Measurements from ENCODE around the gene NPL.

Gene NPL

DNA sequence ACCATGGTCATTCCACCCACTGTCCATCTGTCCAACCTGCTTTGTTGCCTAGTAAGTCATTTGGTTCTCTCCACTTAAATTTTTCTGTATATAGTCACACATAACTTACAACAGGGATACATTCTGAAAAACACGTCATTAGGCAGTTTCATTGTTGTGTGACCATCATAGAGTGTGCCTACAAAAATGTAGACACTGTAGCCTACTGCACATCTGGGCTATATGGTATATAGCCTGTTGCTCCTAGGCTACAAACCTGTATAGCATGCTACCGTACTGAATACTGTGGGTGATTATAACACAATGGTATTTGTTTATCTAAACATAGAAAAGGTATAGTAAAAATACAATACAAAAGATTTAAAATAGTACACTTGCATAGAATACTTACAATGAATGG, 10.0 kb upstream of the NPL start:
- no peak for DNase-seq

DNA sequence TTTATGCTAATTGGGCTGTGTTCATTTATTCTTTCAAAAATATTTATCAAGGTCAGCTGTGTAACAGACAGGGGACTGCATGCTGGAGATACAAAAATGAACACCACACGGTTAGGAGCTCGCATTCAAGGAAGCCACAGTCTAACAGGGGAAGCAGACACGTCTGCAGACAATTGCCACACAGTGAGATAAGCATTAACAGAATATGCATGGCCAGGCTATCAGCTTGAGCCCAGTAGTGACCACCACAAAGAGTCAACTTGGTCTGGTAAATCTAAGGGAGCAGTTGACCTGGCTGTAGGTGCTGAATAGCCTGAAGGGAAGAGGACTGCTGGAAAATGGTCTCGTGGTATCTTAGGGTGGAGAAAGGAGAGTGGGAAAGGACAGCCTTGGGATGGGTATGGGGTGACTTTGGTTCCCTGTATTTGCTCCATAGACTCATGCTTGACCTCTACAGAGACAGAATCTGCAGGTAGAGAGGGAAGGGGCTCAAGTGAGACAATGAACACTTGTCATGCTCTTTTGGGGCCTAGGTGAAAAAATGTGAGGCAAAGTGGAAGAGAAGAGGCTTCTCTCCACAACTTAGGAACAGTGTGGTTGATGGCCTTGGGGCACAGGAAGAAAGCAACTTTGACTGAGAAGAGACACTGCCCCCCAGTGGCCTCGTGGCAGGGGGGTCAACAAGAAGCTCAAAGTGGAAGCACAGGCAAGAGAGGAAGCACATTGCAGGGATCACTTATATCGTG, 7.6 kb upstream of the NPL start:
- peak; percentile 79 for DNase-seq

DNA sequence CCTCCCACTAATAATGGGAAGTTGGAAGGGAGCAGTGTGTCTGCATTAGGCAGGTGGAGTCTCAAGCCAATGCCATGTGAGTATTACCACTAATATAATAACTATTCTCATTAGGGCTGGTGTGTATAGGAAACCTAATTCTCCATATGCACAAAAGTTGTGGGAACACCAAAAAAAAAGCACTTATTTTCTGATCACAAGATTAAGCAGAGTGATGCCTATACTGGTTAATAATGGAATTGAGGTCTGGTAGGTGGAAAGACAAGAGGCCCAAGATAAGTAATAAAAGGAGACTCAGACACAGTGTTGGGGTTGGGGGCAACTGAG, 7.0 kb upstream of the NPL start:
- DNase-seq, result no peak

DNA sequence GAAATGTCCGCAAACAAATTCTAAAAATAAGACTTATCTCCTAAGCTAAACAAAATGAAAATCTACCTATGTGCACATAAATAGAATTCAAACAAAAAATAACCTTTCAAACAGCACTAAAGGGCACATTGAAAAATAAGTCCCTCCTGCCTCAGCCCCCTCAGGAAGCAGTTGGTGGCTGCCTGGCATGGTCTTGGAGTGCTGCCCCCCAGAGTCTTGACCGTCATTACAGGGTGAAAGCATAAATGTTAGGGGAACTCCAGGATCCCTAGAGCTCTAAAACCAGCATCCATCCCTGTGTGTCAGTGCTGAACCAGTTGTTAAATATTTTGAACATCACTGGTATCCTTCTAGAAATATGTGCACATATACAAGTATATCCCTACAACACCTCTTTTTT, 6.5 kb upstream of the NPL start:
- no peak for DNase-seq

DNA sequence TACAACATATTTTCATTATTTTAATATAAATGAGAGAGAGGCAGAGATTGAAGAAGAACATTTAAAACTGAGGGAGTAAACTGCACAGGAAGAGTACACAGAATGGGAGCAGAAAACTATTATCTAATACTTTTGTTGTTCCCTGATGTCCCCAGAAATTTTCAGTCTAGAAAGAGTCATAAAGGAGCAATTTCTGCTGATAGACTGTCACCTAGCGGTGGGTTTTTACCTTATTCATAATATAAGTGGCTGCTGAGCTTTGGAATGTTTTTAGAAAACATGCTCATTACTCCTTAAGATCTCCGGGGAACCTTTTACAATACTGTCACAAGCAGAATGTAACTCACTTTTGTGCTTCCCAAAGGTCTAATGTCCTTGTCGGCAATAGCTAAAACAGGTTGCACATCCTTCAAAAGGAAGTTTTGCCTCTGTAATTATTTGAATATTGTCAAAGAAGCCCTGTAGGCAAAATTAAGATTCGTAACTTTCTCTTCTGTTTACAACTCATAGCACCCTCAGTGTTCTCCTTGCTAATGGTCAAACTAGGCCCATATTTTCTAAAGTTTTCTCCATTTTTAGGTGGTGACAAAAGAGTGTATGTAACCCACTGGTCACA, 4.9 kb upstream of the NPL start:
- DNase-seq, result no peak

DNA sequence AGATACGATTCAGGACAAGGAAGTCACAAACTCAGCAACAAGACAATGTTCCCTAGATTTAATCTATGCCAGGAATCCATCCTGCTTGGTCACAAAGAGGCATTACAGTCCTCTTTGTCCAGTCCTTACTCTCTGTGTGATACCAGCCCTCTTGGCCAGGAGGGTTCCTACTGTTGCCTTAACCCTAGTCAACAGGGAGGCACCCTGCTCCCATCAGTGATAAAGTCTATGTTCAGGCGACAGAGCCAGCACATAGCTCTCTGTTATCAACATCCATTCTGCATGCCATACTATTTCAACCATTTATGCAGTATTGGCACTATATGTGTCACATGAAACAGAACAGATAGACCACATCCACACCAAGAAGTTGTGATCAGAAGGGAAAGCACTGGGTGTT, 4.4 kb upstream of the NPL start:
- DNase-seq, result no peak

DNA sequence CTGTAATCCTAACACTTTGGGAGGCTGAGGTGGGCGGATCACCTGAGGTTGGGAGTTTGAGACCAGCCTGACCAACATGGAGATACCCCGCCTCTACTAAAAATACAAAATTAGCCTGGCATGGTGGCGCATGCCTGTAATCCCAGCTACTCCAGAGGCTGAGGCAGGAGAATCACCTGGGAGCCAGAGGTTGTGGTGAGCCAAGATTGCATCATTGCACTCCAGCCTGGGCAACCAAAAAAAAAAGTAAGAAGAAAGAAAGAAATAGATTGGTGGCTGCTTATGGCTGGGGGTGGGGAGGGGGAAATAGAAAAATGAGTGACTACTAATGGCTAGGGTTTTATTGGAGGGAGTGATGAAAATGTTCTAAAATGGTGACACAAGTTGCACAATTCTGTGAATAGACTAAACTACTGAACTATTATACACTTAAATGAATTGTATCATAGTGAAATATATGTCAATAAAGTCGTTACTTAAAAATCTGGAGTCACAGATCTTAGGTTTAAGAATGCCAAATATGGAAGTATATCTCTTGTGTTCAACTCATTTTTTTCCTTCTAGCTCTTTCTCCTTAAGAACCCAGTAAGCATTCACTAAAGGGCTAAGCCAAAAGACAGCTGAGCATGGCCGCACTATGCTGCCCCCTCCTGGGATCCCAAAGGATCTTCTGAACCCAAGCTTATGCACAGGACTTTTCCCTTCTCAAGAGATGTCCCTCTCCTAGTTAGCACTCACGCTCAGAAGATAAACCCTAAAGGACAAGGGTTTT, 3.2 kb upstream of the NPL start:
- peak; percentile 62 for DNase-seq

DNA sequence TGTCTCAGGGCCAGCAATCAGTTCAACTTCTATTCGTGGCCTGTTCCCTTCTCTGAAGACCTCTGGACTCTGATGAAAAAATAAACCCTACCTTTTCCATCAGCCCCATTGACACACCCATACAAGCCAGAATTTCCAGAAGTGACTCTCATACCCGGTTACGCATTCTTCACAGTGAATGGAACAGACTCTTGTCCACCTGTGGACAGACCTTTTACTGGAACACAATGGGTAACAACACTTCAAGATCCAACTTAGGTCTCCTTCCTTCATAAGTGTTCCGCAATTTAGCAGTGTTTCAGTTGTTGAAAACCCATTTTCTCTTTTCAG, 2.6 kb upstream of the NPL start:
- no peak for DNase-seq

DNA sequence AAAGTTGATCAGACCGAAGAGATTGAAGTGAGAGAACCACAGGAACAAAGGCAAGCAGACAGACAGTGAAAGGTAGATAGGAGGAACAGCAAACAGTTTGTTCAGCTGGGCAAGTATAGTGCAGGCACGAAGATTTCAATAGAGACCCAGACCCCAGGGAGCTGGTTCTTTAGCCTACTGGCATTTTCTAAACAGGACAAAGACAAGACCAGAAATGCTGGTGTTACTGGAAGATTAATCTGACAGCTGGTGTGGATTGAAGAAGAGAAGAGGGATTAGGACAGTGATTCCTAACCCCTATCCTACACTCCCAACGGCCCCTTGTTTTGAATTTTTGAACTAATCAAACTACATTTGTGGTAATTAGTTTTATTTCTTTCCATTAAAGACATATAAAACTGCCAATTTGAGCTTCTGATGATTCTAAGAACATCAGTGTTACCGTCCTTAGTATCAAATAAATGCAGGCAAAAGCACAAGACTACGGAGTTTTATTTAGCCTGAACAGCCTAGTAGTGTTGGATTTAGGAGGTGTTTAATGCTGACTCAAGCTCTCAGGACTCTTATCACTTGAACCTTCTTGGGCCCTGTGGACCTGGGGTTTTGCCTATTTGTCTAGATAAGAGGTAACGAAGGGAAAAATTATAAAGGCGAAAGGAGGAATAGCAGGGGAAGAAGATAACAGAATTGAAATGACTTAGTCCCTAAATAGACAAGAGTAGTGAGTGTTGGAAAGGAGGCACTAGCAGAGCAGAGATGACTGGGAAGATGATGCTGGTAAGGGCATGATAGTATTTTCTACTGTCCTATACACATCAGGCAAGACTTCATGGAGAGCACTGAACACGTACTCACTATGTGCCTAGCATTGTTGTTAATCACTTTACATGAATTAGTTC, 2.0 kb downstream of the NPL start:
- DNase-seq, result no peak

DNA sequence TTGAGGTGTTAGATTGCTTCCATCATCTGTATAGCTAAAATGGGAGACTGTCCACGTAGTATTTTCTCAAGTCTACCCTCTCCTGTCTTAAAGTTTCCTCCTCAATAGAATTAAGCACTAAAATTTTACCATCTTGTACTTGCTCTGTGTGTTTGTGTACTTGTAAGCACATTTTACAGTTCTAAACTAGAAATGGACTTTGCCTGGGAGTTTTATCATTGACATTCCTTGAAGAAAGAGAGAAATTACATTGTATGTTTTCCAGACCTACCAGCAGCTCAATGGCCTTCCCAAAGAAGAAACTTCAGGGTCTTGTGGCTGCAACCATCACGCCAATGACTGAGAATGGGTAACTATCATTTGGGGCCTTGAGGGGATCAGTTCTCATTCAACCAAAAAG, 4.5 kb downstream of the NPL start:
- no peak for DNase-seq

DNA sequence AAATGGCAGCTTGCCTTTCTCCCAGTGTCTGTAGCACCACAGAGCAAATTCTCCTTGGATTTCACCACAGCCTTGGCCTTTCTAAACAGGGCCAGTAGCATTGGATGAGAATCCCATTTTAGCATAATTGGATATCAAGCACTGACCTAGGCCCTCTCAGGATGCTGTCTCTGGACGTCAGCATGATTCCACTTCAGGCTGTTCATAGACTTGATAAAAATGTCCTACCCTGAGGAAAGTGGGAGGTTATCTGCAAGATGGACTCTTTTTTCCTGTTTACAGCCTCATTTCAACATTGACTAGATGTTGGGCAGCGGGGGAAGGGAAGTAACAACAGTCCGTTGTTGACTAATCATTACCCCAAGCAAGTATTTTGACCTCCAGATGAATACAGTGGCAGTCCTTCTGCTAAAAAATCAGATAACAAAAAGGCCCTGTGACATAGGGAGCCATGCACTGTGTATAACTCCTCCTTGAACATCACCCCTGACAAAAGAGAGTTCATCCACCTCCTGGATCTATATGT, 5.2 kb downstream of the NPL start:
- DNase-seq, result no peak

DNA sequence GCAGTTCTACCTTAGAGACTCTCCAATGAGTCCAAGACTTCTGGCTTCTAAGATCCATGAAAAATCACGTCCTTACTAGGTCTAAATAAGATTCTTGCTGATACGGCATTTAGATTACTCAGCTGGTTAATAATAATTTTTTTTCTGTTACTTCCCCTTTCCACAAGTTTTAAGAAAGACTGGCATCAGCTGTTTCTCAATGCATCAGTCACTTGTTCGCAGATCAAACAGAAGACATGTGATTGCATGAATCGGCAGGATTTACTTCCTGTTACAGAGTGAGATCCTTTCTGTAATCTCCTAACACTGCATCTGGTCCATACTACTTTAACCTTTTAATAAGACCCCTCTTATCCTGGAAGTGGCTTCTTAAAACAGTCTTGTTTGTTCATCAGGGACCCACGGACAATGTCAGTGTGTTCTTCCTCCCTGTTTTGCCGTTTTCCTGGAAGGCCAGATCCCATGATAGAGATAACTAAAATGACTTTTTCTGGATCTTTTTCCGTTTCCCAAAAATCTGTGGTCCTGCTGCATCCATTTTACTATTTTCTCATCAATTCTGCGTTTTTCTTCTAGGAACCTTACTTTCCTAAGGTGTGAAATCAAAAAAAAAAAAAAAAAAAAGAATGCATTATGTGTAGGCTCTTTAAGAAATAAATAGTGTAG, 6.1 kb downstream of the NPL start:
- no peak for DNase-seq

DNA sequence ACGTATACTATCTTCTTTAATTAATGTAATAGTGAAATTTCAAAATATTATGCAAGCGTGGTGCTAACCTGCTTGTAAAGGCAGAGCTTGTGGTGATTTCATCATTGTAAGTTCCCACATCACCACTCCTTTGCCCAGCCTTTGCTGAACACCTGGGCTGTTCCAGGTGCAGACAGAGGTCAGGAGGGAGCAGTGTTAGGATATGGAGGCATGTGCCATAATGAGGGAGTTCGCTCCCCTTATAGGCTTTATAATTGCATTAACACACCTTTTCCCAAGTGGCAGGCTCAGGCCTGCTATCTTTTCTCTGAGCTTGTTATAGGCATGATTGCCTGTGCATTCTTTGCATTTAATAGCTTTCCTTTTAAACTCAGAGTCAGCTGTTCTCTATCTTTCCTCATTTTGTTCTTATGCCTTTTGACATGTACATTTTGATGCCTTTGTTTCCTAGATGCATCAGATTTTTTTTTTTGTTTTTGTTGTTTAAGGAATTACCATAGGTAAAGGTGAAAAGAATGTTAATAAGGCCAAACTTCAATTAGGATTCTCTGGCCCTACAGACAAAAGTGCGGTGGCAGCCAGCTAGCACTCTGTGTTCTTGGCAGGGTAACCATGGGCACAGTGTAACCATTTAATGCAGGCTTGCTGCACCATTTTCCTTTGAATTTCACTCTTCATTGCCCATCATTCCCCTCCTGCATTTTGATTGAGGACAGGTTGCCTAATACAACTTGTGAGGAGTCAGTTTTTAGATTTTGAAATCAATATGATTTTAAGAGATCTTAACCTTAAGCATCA, 12.6 kb downstream of the NPL start:
- DNase-seq, result no peak

DNA sequence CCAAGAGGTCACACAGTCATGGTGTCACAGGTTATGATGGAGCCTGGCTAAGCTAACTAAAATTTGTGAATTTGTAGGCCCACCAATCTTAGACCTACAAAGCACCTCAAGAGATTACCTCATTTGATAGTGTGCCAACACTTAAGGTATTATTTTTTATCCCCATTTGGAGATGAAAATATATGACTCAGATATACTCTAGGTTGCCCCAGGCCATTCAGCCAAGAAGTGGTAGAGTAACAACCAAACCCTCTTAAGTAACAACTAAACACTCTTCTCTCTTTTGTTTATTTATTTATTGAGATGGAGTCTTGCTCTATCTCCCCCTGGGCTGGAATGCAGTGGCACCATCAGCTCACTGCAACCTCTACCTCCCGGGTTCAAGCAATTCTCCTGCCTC, 14.3 kb downstream of the NPL start:
- no peak for DNase-seq

DNA sequence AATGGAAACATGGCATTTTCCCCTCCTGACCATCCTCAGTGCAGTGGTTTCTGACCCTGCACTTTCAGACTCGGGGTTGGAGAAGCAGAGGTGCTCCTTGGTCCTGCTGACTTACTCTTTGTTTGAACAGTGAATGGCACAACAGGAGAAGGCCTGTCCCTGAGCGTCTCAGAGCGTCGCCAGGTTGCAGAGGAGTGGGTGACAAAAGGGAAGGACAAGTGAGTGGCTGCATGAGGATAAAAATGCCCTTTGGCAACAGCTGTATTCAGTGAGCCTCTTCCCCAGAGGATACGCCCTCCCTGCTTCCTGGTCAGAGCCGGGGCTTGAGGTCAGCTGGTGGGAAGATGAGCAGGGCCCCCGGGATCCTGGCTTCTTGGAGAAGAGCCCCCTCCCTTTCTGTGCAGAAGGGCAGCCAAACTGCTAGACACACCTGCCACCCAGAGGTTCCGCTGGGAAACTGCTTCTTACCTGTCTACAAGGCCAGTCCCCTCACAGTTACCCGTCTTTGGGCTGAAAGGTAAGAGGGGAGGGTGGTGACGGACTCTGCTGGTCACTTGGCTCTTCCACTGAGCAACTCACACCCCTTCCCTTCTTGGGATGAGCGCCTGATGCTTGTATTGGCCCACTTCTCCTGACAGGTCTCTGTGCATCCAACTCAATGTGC, 16.6 kb downstream of the NPL start:
- DNase-seq, result no peak

DNA sequence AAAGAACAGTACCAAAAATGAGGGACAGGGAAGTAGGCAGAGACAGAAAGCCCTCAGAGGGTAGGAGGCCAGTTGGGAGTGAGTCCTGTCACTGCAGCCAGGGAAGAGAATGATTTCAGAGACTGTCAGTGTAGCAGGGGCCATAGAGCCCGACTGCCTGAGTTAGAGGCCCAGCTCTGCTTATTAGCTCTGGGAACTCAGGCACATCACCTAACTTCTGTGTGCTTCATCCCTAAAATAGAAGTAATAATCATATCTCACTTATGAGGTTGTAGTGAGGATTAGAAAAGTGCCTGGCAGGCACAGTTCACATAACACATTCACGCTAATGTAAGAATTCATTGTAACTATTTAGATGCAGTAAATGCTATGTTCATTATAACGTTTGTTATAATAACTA, 18.3 kb downstream of the NPL start:
- DNase-seq, result no peak

DNA sequence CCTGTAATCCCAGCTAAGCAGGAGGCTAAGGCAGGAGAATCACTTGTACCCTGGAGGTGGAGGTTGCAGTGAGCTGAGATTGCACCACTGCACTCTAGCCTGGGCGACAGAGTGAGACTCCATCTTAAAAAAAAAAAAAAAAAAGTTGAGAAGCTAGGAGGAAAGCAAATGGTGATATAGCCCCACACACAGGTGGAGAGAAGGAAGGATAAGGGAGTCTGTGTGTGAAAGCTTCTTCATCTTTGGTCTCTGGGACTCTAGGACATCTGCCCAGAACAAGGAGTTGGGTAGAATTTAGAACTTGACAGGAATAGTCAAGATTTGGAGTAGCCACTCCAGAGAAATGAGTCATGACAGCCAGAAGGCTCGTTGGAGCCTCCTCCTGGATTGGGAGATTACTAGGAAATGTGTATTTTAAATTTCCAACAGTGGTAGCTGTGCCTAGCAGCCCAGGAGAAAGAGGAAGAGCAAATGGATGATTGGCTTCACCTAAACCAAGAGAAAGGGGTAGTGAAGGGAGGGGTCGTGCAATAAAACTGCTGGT, 19.9 kb downstream of the NPL start:
- DNase-seq, result no peak

DNA sequence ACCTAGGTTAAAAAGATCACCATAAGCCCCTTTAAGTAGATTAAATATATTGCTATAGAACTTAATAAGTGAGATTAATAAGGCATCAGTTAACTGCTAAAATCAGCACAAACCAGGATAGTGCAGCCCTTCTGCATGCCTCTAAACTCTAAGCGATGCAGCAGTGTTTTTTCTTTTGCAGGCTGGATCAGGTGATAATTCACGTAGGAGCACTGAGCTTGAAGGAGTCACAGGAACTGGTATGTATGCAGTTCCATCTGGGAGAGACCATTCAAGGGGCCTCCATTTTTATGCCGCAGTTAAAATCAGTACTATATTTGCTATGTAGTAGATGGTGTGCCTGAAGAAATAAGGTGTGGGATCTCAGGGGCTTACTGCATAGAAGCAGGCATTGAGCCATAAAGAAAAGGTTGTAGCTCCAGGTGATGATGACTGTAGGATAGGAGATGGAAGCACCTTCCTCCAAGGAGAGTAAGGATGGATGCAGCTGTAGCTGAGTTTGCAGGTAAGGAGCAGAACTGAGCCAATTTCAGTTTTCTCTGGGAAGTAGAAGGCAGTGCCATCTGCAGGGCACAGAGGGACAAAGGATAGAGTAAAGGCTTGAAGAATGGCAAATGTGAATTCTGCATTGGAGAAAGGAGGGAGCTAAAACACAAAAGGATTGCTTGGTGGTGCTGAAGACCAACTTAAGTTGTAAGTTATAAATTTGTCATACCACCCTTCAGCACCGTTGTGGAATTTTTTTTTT, 22.6 kb downstream of the NPL start:
- DNase-seq, result no peak

DNA sequence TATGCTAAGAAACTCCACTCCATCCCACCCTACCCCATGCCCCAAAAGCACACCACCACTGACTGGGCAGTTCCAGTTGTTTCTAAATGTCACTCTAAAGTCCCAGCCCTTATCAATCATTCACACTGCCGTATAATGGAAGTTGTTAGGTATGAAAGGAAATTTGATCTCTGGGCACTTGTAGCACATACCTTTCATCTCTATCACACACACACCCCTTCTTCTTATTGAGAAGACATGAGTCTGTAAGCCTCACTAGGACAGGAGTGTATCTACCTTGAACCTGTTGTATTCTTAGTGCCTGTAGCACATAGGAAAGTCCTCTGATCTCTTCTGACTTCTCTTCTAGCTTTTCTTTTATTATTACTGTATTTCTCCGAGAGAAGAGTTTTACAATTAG, 27.3 kb downstream of the NPL start:
- no peak for DNase-seq

DNA sequence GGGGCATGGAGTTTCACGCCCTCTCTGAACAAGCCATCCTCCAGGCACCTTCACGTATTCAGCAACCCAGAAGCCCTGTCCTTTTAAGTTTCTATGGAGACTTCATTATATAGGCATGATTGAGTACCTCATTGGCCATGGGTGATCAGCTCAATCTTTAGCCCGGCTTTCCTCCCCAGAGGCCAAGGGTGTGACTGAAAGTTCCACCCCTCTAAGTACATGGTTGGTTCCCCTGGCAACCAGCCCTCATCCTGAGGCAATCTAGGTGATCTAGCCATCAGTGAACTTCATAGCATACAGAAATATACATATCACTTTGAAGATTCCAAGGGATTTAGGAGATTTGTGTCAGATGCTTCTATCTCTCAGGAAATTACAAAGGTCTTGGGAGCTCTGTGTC, 28.2 kb downstream of the NPL start:
- no peak for DNase-seq
